ENCODE data around the gene AP1S1. TPM values are rescaled to one million over a fixed set of nuclear protein-coding genes. Genes with fewer than 3 reads are reported as not detected.
A peak's percentile ranks its signal among the peaks of the same experiment; 100 is the strongest.

AP1S1 gene
- total and polyA plus RNA-seq, 9 of the 15 experiments (the other 6 are each of a cell fraction or from before 2014, with no cell fraction given), result 4.4 to 149 (median 89.4) TPM

DNA sequence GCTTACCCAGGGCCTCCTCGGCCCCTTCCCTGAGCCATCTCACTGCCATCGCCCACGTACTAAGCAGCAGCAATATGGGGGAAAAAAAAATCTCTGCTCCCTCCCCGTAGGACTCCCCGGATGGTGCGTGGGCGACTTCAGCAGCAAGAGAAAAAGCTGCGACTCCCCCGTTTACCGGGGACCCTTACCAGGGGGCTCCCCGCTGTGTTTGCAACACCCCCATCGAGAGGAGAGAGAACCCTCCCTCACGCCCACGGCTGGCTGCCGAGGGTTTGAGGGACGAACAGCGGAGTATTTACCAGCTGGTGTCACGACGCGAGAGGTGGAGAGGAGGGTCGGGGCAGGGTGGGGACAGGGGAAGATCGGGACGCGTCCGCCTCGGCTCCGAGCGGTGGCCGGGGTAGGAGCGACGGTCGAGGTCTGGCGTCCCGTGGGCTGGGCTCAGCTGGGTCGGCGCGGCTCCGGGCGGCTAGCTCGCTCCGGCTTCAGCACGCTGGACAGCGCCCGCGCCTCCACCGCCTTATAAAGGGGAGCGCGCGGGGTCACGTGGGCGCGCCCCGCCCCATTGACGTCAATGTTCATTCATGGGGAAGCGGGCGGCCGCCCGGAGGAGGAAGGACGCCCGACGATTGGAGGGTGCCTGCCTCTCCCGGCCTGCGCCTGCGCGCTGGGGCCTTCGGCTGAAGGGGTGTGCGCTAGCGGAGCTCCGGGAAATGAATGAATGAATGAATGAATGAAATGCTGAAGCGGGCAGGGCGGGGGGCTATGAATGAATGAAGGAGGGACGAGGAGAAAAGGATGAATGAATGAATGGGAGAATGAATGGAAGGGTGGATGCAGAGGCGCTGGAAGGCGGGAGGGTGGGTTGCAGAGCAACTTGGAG is 11.0 kb downstream of the AP1S1 start, which contains the start of gene VGF (continued):
- no peak for TF ChIP-seq MGA (IDR thresholded peaks at IDR 0.05)
- TF ChIP-seq RBM22 (IDR thresholded peaks at IDR 0.05; ENCODE audit: low read depth, low read length, poor library complexity, severe bottlenecking), result peak; percentile 64
- 0 out of 2 replicates have a peak, but pooled peaks have one; percentile 13 for TF ChIP-seq CAMTA2 (CRISPR knock-in tag; conservative IDR thresholded peaks at IDR 0.05)
- peak; percentile 75 for TF ChIP-seq NCOA6 (IDR thresholded peaks at IDR 0.05)
- no peak for TF ChIP-seq FOXJ3 (CRISPR knock-in tag; IDR thresholded peaks at IDR 0.05)
- TF ChIP-seq SRF (CRISPR knock-in tag; IDR thresholded peaks at IDR 0.05), result peak in 1 of 2 experiments; percentile 96; a peak in 2 of 4 replicates
- peak; percentile 53; the same call in 1 of the 2 replicates for TF ChIP-seq ZNF431 (CRISPR knock-in tag; IDR thresholded peaks at IDR 0.05)
- TF ChIP-seq TGIF2 (CRISPR knock-in tag; IDR thresholded peaks at IDR 0.05), result peak; percentile 98
- no peak for TF ChIP-seq ZBTB34 (CRISPR knock-in tag; IDR thresholded peaks at IDR 0.05)
- TF ChIP-seq POLR2A (conservative IDR thresholded peaks at IDR 0.05), result no peak; the same call in 1 of the 2 replicates
- no peak for TF ChIP-seq ZNF311 (CRISPR knock-in tag; IDR thresholded peaks at IDR 0.05)
- TF ChIP-seq RBM15 (IDR thresholded peaks at IDR 0.05; ENCODE audit: insufficient read depth, low read length), result no peak
- peak; percentile 96 for TF ChIP-seq TOE1 (IDR thresholded peaks at IDR 0.05; ENCODE audit: borderline replicate concordance)
- peak; percentile 97; the same call in 1 of the 2 replicates for TF ChIP-seq TOE1 (CRISPR knock-in tag; IDR thresholded peaks at IDR 0.05; ENCODE audit: borderline replicate concordance, low read depth)
